ENCODE measurements around the gene COMP. TPM values are rescaled to one million over a fixed set of nuclear protein-coding genes. Genes with fewer than 3 reads are reported as not detected.

Gene COMP
- under 1 TPM; 0.33 to 0.83 (median 0.62) TPM for total RNA-seq

GRCh38 chr19:18790566-18791314, at the start of gene COMP:
TSS of gene COMP (minus strand) at chr19:18791305. CDS start at chr19:18791269, 36 bp downstream.
- H3K4me1 ChIP-seq, result peaks cover 38 to 54% (median 53%) of the 10 kb centered on the region in 4 donors
- TF ChIP-seq, protein P1, sequence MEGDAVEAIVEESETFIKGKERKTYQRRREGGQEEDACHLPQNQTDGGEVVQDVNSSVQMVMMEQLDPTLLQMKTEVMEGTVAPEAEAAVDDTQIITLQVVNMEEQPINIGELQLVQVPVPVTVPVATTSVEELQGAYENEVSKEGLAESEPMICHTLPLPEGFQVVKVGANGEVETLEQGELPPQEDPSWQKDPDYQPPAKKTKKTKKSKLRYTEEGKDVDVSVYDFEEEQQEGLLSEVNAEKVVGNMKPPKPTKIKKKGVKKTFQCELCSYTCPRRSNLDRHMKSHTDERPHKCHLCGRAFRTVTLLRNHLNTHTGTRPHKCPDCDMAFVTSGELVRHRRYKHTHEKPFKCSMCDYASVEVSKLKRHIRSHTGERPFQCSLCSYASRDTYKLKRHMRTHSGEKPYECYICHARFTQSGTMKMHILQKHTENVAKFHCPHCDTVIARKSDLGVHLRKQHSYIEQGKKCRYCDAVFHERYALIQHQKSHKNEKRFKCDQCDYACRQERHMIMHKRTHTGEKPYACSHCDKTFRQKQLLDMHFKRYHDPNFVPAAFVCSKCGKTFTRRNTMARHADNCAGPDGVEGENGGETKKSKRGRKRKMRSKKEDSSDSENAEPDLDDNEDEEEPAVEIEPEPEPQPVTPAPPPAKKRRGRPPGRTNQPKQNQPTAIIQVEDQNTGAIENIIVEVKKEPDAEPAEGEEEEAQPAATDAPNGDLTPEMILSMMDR (IDR thresholded peaks at IDR 0.05), result no peak
- no peak for TF ChIP-seq EP300 (IDR thresholded peaks at IDR 0.05)
- TF ChIP-seq POLR2A (IDR thresholded peaks at IDR 0.05; ENCODE audit: low read depth), result no peak
- TF ChIP-seq POLR2AphosphoS5 (IDR thresholded peaks at IDR 0.05), result no peak
- peak within 1 kb of the TSS; percentile 33 to 51 (median 45) for H3K4me3 ChIP-seq
- H3K9me3 ChIP-seq, result no peaks in the 10 kb centered on the region
- H3K27ac ChIP-seq (replicated peaks in 1 of 4), result no peak within 1 kb of the TSS
- intact Hi-C loops (cut with DNase I), result no loop called here
- H3K36me3 ChIP-seq, result no peaks in the 10 kb centered on the region
- H3K27me3 ChIP-seq, result peaks cover 12 to 98% (median 61%) of the 10 kb centered on the region in 4 donors
- WGBS, result 8% methylated on average over 56 of the region's 61 CpGs
- DNase-seq (ENCODE audit: extremely low spot score), result no peak

DNA sequence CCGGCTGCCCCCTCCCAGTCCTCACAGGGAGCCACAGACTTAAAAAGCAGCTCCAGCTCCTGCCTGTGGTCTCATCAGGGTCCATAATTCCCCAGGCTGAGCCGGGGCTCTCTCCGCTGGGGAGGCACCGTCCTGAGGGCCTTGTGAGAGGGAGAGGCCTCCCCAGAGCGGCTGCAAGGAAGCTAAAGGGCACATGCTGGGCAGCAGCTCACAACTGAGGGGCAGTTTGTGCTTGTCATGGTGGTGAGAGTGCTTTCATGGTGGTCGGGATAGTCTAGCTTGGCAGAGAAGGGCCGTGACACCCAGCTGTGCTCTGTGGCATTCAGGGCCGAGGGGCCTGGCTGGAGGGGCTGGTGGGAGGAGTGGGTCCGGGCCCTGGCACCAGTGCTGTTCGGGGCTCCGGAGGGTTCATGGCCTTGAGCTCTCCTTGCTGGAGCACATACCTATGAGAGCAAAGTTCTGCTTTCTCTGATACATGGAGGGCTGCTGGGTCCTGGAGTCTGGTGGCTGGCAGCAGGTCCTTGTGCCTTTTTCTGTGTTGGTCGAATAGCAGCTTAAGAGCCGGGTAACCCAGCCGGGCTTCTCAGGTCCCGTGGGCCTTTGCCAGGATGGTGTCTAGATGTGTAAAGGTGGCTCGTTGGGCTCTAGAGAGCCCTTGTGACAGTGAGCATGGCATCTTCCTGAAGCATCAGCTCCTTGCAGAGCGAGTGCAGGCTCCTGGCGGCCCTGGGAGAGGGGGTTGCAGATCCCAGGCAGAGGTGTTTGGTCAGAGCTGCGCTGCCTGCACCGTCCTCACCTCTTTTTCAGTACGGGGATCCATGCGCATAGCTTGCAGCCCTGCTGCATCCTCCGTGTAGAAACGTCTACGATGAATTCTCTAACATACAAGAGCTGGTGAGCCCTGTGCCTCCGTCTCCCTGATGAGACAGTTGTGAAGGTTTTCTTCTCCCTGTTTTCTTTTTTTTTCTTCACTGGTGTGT, 49.5 kb upstream of the COMP start:
- Histone ChIP-seq H3K4me3 (no peak overlapping the region), H3K9me3 (no peaks in the 10 kb centered on the region), H3K36me3 (peaks cover 0 to 16% (median 5%) of the 10 kb centered on the region in 4 donors), H3K4me1 (peaks cover 76 to 100% (median 94%) of the 10 kb centered on the region in 4 donors), H3K27ac (replicated peaks in 1 of 4) (no peak overlapping the region), H3K27me3 (no peaks in the 10 kb centered on the region)
- no peak for DNase-seq (ENCODE audit: extremely low spot score)
- 79% methylated on average over 14 of the region's 26 CpGs for WGBS
- TF ChIP-seq, protein P1 (IDR thresholded peaks at IDR 0.05), result no peak
- TF ChIP-seq EP300 (IDR thresholded peaks at IDR 0.05) (no peak), POLR2A (IDR thresholded peaks at IDR 0.05; ENCODE audit: low read depth) (no peak), POLR2AphosphoS5 (IDR thresholded peaks at IDR 0.05) (no peak)
- intact Hi-C loops (cut with DNase I), result no loop called here

DNA sequence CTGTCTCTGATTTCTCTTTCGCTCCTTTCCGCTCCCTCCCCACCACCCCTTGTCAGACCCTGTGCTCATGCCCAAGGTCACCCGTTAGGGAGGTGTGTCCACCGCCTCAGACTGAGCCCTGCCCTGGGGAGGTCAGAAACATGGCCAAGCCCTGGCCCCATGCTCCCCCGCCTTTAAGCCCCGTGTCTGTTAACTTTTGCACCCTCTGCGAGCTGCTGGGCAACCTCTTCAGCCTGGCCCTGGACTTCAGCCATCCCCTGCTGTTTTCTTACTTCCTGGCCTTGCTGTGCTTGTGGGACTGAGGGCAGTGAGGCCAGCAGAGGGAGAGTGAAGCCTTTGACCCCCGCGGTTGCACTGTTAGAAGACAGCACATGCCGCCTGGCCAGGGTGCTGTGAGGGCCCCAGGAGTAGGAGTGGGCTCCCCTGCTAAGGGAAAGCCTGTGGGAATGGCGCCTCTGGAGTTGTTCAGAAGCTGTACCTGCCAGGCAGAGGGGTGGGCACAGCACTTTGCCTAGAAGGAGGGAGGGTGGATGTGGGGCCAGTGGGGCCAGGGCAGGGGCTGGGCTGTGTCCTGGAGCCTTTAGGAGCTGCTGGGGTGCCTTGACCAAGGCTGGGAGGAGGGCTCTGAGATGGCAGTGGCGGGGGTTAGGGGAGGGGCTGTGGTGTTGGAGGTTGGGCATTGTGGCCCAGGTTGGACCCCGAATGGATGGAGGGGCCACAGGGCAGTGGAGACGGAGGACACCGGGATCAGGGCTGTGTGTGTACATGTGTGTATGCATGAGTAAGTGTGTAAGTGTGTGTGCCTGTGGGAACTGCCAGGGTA, 48.6 kb upstream of the COMP start:
- H3K4me1 ChIP-seq, result peaks cover 79 to 100% (median 93%) of the 10 kb centered on the region in 4 donors

GRCh38 chr19:18834644-18834984, 43.5 kb upstream of the COMP start:
- Histone ChIP-seq H3K27me3 (no peaks in the 10 kb centered on the region), H3K4me1 (peaks cover 62 to 80% (median 73%) of the 10 kb centered on the region in 4 donors)

More for the DNA sequence above, 48.6 kb upstream of the COMP start:
- intact Hi-C loops (cut with DNase I), result loop anchor here (5.0 kb wide), 1 partner anchor 152 kb away; no protein-coding TSS in a partner anchor
- no peak for DNase-seq (ENCODE audit: extremely low spot score)
- Histone ChIP-seq H3K27me3 (no peaks in the 10 kb centered on the region), H3K27ac (replicated peaks in 1 of 4) (no peak overlapping the region), H3K9me3 (no peaks in the 10 kb centered on the region), H3K4me3 (no peak overlapping the region), H3K36me3 (peaks cover 0 to 25% (median 5%) of the 10 kb centered on the region in 4 donors)
- 75% methylated on average over 15 of the region's 15 CpGs for WGBS
- TF ChIP-seq EP300 (IDR thresholded peaks at IDR 0.05), result no peak
- TF ChIP-seq, protein P1 (IDR thresholded peaks at IDR 0.05), result no peak
- TF ChIP-seq POLR2AphosphoS5 (IDR thresholded peaks at IDR 0.05), result no peak
- no peak for TF ChIP-seq POLR2A (IDR thresholded peaks at IDR 0.05; ENCODE audit: low read depth)

More at GRCh38 chr19:18834644-18834984, 43.5 kb upstream of the COMP start:
- no peak for DNase-seq (ENCODE audit: extremely low spot score)
- intact Hi-C loops (cut with DNase I), result loop anchor here (5.0 kb wide), 1 partner anchor 247 kb away; the partner anchor contains the start of gene REX1BD
- Histone ChIP-seq H3K27ac (replicated peaks in 1 of 4) (no peak overlapping the region), H3K9me3 (no peaks in the 10 kb centered on the region), H3K4me3 (peak overlapping the region; percentile 69 to 99 (median 86)), H3K36me3 (peaks cover 0 to 30% (median 5%) of the 10 kb centered on the region in 4 donors)
- TF ChIP-seq, protein P1 (IDR thresholded peaks at IDR 0.05), result no peak
- TF ChIP-seq POLR2A (IDR thresholded peaks at IDR 0.05; ENCODE audit: low read depth) (no peak), EP300 (IDR thresholded peaks at IDR 0.05) (no peak), POLR2AphosphoS5 (IDR thresholded peaks at IDR 0.05) (no peak)
- 72% methylated on average over 4 of the region's 4 CpGs for WGBS

Measured in esophagus muscularis mucosa (tissue), 4 donors.